OCI-M2 (cell line): ENCODE results near the gene LHFPL4.
"Not testable (repeated sequence)": the region's sequence is repeated elsewhere in the genome, so short reads cannot be mapped to it uniquely, and the experiment has no call there.

Experiments
- DNase-seq: peaks from one replicate; lab custom pipeline; 2025; ENCODE audit not compliant: unreplicated experiment; lab: John Stamatoyannopoulos, UW

LHFPL4 gene

GRCh38 chr3:9542182-9542581, 11.4 kb downstream of the LHFPL4 start:
- no peak for DNase-seq

GRCh38 chr3:9536212-9536611, 17.4 kb downstream of the LHFPL4 start:
- no peak for DNase-seq

GRCh38 chr3:9534429-9534828, 19.2 kb downstream of the LHFPL4 start:
- no peak for DNase-seq

- no peak for DNase-seq
These were observed 28.5 kb downstream of the LHFPL4 start for GRCh38 chr3:9525078-9525477.

- no peak for DNase-seq
These were observed 38.7 kb downstream of the LHFPL4 start for GRCh38 chr3:9514956-9515355.

GRCh38 chr3:9514306-9514705, 39.3 kb downstream of the LHFPL4 start:
- no peak for DNase-seq

- DNase-seq: no peak
These were observed 41.1 kb downstream of the LHFPL4 start for GRCh38 chr3:9512456-9513045.

GRCh38 chr3:9508781-9509180, 44.8 kb downstream of the LHFPL4 start:
- no peak for DNase-seq

- no peak for DNase-seq
These were observed 45.7 kb downstream of the LHFPL4 start for GRCh38 chr3:9507586-9508578.

GRCh38 chr3:9503283-9503682, 50.3 kb downstream of the LHFPL4 start:
- no peak for DNase-seq

- no peak for DNase-seq
These were observed 52.4 kb downstream of the LHFPL4 start for GRCh38 chr3:9501226-9501625.

GRCh38 chr3:9500108-9501050, 53.2 kb downstream of the LHFPL4 start:
- no peak for DNase-seq

- DNase-seq: no peak
These were observed 54.0 kb downstream of the LHFPL4 start for GRCh38 chr3:9499455-9500107.

- no peak for DNase-seq
These were observed 54.8 kb downstream of the LHFPL4 start for GRCh38 chr3:9498781-9499180.

GRCh38 chr3:9497821-9498565, 55.6 kb downstream of the LHFPL4 start:
- no peak for DNase-seq

GRCh38 chr3:9496893-9497292, 56.7 kb downstream of the LHFPL4 start:
- DNase-seq: no peak

GRCh38 chr3:9494036-9494435, 59.6 kb downstream of the LHFPL4 start:
- not testable (repeated sequence) for DNase-seq

GRCh38 chr3:9491506-9491905, 62.1 kb downstream of the LHFPL4 start:
- DNase-seq: no peak

GRCh38 chr3:9485248-9485647, 68.4 kb downstream of the LHFPL4 start:
- no peak for DNase-seq

GRCh38 chr3:9480265-9480664, 73.4 kb downstream of the LHFPL4 start:
- DNase-seq: no peak
